PC-9 (cell line): ENCODE data around the gene MINDY4. TPM values are rescaled to one million over a fixed set of nuclear protein-coding genes. Genes with fewer than 3 reads are reported as not detected.

Experiments
- BruUV-seq: library from RNA; stranded (reverse); fragments of 400-500 nt; replicated peaks from 2 replicates; lab custom pipeline; 2021; lab: Mats Ljungman, UMichigan
- CTCF ChIA-PET: fragments of 300-600 bp; sonication (Branson Sonifier 250); formaldehyde crosslinking; loops from one replicate; lab custom pipeline; 2022; ENCODE audit warnings: antibody characterized with exemption; lab: Charles Lee
- POLR2A ChIA-PET: fragments of 300-600 bp; sonication (Branson Sonifier 250); formaldehyde crosslinking; loops from one replicate; lab custom pipeline; 2022; ENCODE audit warnings: antibody characterized with exemption; ENCODE audit not compliant: unreplicated experiment; lab: Charles Lee
- DNase-seq, 2 experiments: peaks; one replicate each; pipeline versions ENCODE4 v3.0.0 to v3.0.0-alpha.2; 2015 to 2022; ENCODE audit warnings: mixed read lengths in 1 of 2
- H2AFZ ChIP-seq: fragments of 200-600 bp; sonication (generic); 2 replicates; pipeline ENCODE4 v1.8.1; 2017; ENCODE audit warnings: antibody characterized with exemption
- H3F3A ChIP-seq: fragments of 200-600 bp; sonication (generic); 2 replicates; pipeline ENCODE4 v1.8.1; 2017; ENCODE audit warnings: antibody characterized with exemption, mild to moderate bottlenecking, low read depth; ENCODE audit not compliant: insufficient read depth
- H3K27ac ChIP-seq: fragments of 200-600 bp; sonication (generic); 2 replicates; pipeline ENCODE4 v1.6.1; 2016; ENCODE audit warnings: mixed run types
- H3K27me3 ChIP-seq: fragments of 200-600 bp; sonication (generic); 2 replicates; pipeline ENCODE4 v1.6.1; 2016; ENCODE audit warnings: low read depth, mixed run types; ENCODE audit not compliant: insufficient read depth
- H3K36me3 ChIP-seq: fragments of 200-600 bp; sonication (generic); 2 replicates; pipeline ENCODE4 v1.6.1; 2016; ENCODE audit warnings: low read depth, mixed run types
- H3K4me1 ChIP-seq: fragments of 200-600 bp; sonication (generic); replicated peaks from 2 replicates; pipeline ENCODE4 v1.6.1; 2016; ENCODE audit warnings: mixed run types; ENCODE audit not compliant: insufficient read depth
- H3K4me2 ChIP-seq: fragments of 200-600 bp; sonication (generic); 2 replicates; pipeline ENCODE4 v1.6.1; 2017; ENCODE audit warnings: mixed run types
- H3K4me3 ChIP-seq: fragments of 200-600 bp; sonication (generic); 2 replicates; pipeline ENCODE4 v1.6.1; 2016; ENCODE audit warnings: mixed run types
- H3K79me2 ChIP-seq: fragments of 200-600 bp; sonication (generic); 2 replicates; pipeline ENCODE4 v1.6.1; 2017; ENCODE audit warnings: low read depth, mixed run types
- H3K9me2 ChIP-seq: fragments of 200-600 bp; sonication (generic); 2 replicates; pipeline ENCODE4 v1.8.1; 2017; ENCODE audit warnings: mild to moderate bottlenecking; ENCODE audit not compliant: insufficient read depth
- H3K9me3 ChIP-seq: fragments of 200-600 bp; sonication (generic); 2 replicates; pipeline ENCODE4 v1.8.1; 2016; ENCODE audit warnings: low read depth; ENCODE audit not compliant: insufficient read depth
- H4K20me1 ChIP-seq: fragments of 200-600 bp; sonication (generic); 2 replicates; pipeline ENCODE4 v1.8.1; 2017; ENCODE audit not compliant: insufficient read depth
- CTCF ChIP-seq: fragments of 200-600 bp; sonication (generic); conservative IDR thresholded peaks from 2 replicates; pipeline ENCODE4 v1.6.1; 2017; ENCODE audit warnings: mixed run types, antibody characterized with exemption, mild to moderate bottlenecking, moderate library complexity
- EZH2 ChIP-seq: fragments of 200-600 bp; sonication (generic); IDR thresholded peaks from 2 replicates; pipeline ENCODE4 v1.8.0; 2017; ENCODE audit warnings: antibody characterized with exemption, low read depth
- intact Hi-C: fragments of 100-400 bp; cut with micrococcal nuclease; formaldehyde crosslinking; loops from one replicate; pipeline ENCODE4 v1.10.0; 2022; ENCODE audit not compliant: unreplicated experiment
- total RNA-seq: library from RNA; stranded (reverse); gene quantifications from 2 replicates; pipeline ENCODE4 v1.2.3, GENCODE V29; 2021

MINDY4 gene
- total RNA-seq, 1 experiment from 2014 or later = 14.8 TPM

DNA sequence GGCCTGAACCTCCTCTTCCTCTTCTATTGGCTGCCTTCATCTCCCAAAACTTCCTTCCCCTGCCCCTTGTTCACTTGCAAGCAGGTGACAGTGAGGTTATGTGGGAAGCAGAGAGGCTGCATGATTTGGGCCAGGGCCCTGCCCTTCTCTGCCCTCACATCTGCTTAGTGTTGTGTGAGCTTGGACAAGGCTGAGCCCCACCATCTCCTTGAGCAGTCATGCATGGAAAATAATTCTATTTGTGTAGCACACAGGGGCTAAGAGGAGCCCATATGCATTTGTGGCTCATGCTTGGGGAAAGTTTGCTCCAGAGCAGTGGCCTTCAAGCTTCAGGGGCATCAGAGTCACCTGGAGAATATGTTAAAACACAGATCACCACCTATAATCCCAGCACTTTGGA lies 113.7 kb downstream of the MINDY4 start:
- Histone ChIP-seq H3K79me2 (no peaks in the 10 kb centered on the region), H4K20me1 (no peaks in the 10 kb centered on the region), H3K9me2 (no peaks in the 10 kb centered on the region), H3K4me2 (no peak overlapping the region), H3K27ac (no peak overlapping the region), H3K4me1 (peaks cover 3% of the 10 kb centered on the region; the same call in 1 of the 2 replicates), H3K36me3 (no peaks in the 10 kb centered on the region), H3K27me3 (no peaks in the 10 kb centered on the region), H3F3A (no peaks in the 10 kb centered on the region; the same call in 1 of the 2 replicates), H2AFZ (no peak overlapping the region), H3K9me3 (no peaks in the 10 kb centered on the region), H3K4me3 (no peak overlapping the region)
- TF ChIP-seq EZH2 (no peak), CTCF (no peak)
- no TSS peak for BruUV-seq
- no peak for DNase-seq
- CTCF ChIA-PET = no interaction called here
- POLR2A ChIA-PET = no interaction called here
- intact Hi-C loops = no loop called here

DNA sequence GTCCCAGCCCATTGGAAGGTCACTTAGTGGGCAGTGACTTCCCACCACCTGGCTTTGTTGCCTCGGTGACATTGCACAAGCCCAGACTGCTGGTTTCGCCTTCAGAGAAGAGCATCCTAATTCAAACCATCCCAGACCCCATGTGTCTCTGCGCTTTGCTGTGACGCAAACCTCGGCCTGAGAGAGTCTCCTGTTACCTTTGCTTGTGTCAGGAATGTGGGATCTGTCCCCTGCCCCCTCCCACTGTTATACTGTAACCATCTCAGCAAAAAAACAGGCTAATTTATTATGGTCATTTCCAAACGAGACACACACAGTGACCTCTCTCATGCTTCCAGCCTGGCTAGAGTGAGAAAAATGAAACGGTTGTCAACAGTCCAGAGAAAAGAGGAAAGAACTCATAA lies 115.4 kb downstream of the MINDY4 start:
- Histone ChIP-seq H3K36me3 (no peaks in the 10 kb centered on the region), H3K27ac (no peak overlapping the region), H3K4me1 (peaks cover 3% of the 10 kb centered on the region; the same call in 1 of the 2 replicates), H2AFZ (no peak overlapping the region), H3K27me3 (no peaks in the 10 kb centered on the region), H3K4me3 (no peak overlapping the region), H3F3A (no peaks in the 10 kb centered on the region), H3K9me2 (no peaks in the 10 kb centered on the region), H3K79me2 (no peaks in the 10 kb centered on the region), H3K4me2 (no peak overlapping the region), H3K9me3 (no peaks in the 10 kb centered on the region), H4K20me1 (no peaks in the 10 kb centered on the region)
- ChIA-PET POLR2A (no interaction called here), CTCF (no interaction called here)
- intact Hi-C loops = no loop called here
- DNase-seq = no peak
- no peak for TF ChIP-seq EZH2
- TF ChIP-seq CTCF = no peak
- no TSS peak for BruUV-seq

- Histone ChIP-seq H3F3A (no peaks in the 10 kb centered on the region), H3K4me2 (no peak overlapping the region), H3K36me3 (no peaks in the 10 kb centered on the region), H4K20me1 (no peaks in the 10 kb centered on the region), H3K79me2 (no peaks in the 10 kb centered on the region), H2AFZ (no peak overlapping the region), H3K9me3 (no peaks in the 10 kb centered on the region), H3K4me3 (no peak overlapping the region), H3K27me3 (no peaks in the 10 kb centered on the region), H3K9me2 (no peaks in the 10 kb centered on the region), H3K4me1 (peaks cover 3% of the 10 kb centered on the region; the same call in 1 of the 2 replicates), H3K27ac (no peak overlapping the region)
- DNase-seq = peak in 1 of 2 experiments; percentile 31
- ChIA-PET POLR2A (no interaction called here), CTCF (no interaction called here)
- BruUV-seq = no TSS peak
- TF ChIP-seq CTCF (no peak), EZH2 (no peak)
- intact Hi-C loops = no loop called here
These were observed 116.3 kb downstream of the MINDY4 start for GRCh38 chr7:30887464-30887872.
